GM21381 (cell line): ENCODE measurements around the gene TCAP.

ENCODE experiments used
- ATAC-seq: cut with Tn5 transposase; IDR thresholded peaks from one replicate; pipeline ENCODE4 v1.9.1; 2021; ENCODE audit warnings: mild to moderate bottlenecking, moderate library complexity; ENCODE audit not compliant: unreplicated experiment

Gene TCAP

GRCh38 chr17:39648616-39649366, 16.4 kb upstream of the TCAP start:
- ATAC-seq: no peak

- ATAC-seq: no peak
Observed at GRCh38 chr17:39650121-39650579, 15.0 kb upstream of the TCAP start.

GRCh38 chr17:39651923-39652586, 13.1 kb upstream of the TCAP start:
- ATAC-seq: no peak

GRCh38 chr17:39652587-39653315, 12.4 kb upstream of the TCAP start:
- ATAC-seq: no peak

- ATAC-seq: no peak
Observed at GRCh38 chr17:39653316-39653661, 11.9 kb upstream of the TCAP start.

- no peak for ATAC-seq
Observed at GRCh38 chr17:39653662-39654331, 11.4 kb upstream of the TCAP start.

GRCh38 chr17:39655105-39655504, 10.0 kb upstream of the TCAP start:
- no peak for ATAC-seq

- ATAC-seq: no peak
Observed at GRCh38 chr17:39658346-39658745, 6.8 kb upstream of the TCAP start.

- ATAC-seq: no peak
Observed at GRCh38 chr17:39658760-39659159, 6.4 kb upstream of the TCAP start.

GRCh38 chr17:39659279-39660010, 5.7 kb upstream of the TCAP start:
- ATAC-seq: no peak

- no peak for ATAC-seq
Observed at GRCh38 chr17:39660011-39660360, 5.2 kb upstream of the TCAP start.

GRCh38 chr17:39660397-39661385, 4.5 kb upstream of the TCAP start:
- no peak for ATAC-seq

- no peak for ATAC-seq
Observed at GRCh38 chr17:39661744-39662541, 3.2 kb upstream of the TCAP start.

GRCh38 chr17:39662551-39663339, 2.4 kb upstream of the TCAP start:
- ATAC-seq: no peak

- ATAC-seq: no peak
Observed at GRCh38 chr17:39663340-39663687, 1.8 kb upstream of the TCAP start.

GRCh38 chr17:39663688-39664580, 1.2 kb upstream of the TCAP start:
- ATAC-seq: no peak

GRCh38 chr17:39665642-39666224, 584 bp downstream of the TCAP start:
- no peak for ATAC-seq
